Activated CD4-positive, CD25-positive, alpha-beta regulatory T cell treated with anti-CD3 and anti-CD28 coated beads, Interleukin-2, amount 50 U/mL, for 72 hours (primary cell): ENCODE results near the gene CEP104.

ENCODE experiments used
- DNase-seq: peaks from one replicate; pipeline ENCODE4 v3.0.0; 2021

Gene CEP104

DNA sequence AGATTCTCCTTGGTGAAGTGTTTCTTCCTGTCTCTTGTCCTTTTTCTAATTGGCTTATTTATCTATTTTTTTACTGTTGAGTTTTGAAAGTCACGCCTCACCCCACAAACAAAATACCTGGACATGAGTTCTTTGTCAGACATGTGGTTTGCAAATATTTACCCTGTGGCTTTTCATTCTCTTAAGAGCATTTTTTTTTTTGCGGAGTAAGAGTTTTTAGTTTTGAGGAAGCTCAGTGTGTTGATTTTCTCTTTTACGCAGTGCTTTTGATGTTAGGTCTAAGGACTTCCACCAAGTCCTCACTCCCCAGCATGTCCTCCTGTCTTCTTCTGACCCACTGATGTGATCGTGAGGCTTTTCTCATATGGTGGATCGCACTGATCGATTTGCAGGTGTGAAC is 7.9 kb upstream of the CEP104 start:
- DNase-seq, result no peak

DNA sequence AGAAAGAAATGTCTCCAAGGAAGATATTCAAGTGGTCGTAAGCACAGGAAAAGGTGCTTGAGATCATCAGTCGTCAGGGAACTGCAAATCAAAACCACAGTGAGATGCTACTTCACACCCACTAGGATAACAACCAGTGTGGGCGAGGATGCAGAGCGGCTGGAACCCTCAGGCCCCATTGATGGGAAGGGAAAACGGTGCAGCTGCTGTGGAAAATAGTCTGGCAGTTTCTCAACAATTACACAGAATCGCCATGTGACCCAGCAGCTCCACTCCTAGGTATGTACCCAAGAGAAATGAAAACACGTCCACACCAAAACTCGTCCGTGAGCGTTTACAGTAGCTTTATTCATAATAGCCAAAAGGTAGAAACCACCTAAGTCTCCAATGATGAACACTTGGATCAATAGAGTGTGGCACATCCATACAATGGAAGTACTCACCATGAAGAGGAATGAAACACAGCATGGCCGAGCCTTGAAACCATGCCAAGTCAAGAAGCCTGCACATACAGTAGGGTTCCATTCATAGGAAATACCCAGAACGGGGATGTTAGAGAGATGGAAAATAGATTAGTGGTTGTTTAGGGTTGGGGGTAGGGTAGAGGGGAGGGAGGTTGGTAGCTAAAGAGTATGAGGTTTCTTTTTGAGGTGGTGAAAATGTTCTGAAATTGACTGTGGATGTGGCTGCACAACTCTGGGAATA is 6.4 kb upstream of the CEP104 start:
- no peak for DNase-seq

DNA sequence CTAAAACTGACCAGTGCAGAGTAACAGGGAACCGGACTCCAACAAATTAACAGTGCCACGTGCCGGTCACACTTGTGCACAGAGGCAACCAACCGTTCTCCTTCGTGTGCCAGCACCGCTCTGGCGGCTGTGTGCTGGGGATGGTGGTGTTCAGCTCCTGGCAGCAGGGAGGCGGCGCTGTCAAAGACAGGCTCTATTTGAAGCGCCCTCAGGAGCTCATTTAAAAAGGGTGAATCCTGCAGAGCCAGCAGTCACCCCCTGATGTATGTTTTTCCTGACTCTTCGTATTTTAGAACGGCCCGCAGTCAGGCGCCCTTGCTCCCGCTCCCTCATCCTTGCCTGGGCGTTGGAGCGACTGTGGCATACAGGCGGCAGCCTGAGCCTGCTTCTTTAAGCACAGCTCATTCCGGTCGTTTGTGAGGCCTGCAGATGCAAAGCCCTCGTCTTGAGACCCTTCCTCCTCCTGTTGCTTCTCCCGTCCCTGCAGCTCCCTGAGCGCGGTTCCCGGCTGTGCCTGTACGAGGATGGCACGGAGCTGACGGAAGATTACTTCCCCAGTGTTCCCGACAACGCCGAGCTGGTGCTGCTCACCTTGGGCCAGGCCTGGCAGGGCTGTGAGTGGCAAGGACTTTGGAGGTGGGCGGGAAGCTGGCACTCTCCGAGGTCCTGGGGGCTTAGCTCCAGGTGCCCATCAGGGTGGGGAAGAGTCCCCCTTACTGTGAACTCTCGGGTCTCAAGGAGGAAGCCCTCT is 1.4 kb upstream of the CEP104 start:
- DNase-seq, result no peak

DNA sequence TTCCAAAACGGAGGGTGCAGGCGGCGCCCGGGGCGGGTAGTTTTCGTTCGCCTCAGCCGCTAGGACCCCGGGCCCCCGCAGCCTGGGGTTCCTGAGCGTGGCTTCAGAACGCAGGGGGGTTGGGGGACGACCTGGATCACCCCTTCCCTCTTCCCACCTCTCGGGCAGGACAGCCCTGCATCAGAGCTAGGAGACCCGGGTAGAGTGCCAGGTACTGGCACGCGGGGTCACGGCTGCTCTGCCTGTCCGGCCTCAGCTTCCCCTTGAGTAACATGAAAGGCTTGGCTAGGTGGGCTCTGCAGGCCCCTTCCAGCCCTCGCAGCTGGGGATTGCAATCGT is 749 bp upstream of the CEP104 start:
- DNase-seq, result no peak

DNA sequence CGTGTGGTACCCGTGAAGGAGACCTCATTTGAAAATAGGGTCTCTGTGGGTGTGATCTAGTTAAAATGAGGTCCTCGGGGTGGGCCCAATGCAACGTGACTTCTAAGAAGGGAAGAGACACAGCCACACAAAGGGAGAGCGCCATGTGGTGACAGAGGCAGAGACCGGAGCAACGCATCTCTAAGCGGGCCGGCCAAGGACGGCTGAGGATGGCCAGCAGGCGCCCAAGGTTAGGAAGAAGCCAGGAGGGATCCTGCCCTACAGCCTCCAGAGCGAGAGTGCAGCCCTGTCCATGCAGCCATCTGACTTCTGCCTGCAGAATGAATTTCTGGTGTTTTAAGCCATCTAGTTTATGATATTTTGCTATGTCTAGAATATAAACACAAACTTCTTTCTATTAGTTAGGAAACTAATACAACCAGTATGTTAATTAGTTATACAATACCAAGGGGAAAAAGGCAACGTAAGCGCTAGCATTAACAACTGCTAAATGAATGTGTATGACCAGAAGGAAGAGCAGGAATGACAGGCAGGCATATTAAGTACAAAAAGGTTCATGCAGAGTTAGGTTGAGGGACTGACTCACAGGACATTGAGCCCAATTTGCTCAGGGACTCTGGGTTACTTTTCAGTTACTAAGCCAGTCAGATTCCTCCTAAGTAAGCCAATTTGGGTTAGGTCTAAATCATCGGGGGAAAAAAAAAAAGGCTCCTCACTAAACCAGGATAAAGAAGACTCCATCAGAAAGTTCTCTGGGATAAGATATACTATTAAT is 4.1 kb downstream of the CEP104 start:
- DNase-seq, result no peak

DNA sequence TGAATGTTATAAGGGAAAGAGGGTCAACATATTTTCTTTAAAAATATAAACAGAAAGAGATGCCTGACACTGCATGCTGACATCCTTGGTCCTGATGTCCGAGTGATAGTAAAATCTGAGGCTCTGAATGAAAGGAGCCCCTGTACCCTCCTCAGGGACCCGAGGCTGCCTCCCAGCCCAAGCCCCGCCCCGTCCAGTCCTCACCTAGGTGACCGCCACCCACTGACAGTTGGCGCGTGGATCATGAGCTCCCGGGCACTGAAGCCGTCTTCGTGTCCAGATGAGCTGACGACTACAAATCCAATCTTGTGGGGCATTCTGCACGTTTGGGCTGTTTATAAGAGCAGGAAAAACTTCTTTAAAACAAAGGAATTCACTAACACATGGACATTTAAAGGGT is 4.9 kb downstream of the CEP104 start:
- DNase-seq, result no peak

DNA sequence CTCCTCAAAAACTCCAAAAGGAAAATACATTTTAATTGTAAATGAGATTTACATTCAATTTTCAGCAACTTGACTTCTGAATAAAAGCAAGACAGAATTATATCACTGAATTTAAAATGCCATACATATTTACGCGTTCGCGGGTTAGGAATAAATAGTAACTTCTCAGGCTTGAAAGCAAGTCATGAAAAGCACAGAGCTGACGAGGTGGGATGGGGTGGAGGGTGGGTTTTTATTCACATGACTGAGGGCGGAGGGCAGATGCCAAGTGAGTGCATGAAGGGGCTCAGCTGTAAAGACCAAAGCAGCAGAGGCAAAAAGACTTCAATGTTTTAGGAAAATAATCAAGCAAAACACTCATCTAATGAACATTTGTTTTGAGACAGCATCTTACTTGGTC is 5.7 kb downstream of the CEP104 start:
- DNase-seq, result no peak

DNA sequence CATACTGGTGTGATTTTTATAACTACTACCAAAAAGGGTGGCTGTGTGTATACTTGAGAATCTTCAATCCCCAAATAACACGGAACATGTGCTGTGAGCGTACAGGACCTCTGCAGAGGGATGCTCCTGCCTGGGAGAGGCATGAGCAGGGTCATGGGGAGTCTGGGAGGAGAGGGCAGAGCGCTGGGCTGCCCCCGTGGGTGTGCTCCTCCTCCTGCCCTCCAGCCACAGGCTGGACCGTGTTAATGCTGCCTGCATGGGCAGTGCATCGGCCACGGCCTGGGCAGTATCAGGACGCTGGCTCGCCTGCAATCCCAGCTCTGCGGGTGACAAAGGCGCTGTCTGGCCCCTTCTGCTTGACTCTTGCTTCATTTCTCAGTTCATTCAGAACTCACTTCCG is 6.2 kb downstream of the CEP104 start:
- no peak for DNase-seq

DNA sequence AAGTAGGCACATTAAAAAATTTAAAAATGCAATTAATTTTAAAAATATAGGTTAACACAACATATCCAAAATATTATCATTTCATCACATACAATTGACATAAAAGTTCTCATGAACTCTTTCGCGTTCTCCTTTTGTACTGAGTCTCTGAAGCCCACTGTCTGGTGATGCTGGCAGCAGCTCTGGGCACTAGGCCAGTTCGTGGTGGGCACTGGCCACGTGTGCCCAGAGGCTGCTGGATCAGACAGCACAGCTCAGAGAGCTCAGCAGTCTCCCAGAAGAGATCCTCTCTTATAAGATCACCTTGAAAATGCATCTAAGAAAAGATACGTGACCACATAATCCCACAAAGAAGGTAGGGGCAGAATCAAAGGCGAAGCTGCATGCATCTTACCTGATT is 9.9 kb downstream of the CEP104 start:
- no peak for DNase-seq

DNA sequence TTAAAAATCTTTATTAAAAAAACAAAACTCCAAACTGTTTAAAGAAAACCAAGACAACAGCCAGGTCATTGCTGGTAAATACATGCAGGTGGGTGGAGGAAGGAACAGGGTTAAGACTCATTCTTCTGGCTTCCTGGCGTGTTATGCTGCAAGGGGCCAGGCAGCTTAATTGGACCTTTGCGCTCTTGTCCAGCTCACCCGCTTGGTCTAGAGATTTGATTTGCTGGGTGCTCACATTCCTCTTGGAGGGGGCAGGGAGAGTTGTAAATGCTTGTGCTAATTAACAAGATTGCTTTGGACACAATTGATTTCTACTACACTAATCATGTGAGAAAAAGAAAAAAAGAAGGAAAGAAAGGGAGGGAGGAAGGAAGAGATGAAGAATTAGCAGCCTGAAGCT is 10.5 kb downstream of the CEP104 start:
- no peak for DNase-seq

DNA sequence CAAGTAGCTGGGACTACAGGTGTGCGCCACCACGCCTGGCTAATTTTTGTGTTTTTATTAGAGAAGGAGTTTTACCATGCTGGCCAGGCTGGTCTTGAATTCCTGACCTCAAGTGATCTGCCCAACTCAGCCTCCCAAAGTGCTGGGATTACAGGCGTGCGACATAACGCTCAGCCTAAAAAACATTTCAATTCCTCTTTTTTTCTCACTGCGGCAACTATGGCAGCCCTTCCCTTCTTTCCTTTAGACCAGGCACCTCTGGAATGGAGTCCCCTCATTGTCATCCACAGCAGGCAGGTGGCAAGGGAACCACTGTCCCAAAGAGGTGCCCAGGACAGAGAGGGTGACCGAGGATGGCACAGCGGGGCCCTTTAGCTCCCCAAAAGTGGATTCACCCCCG is 14.1 kb downstream of the CEP104 start:
- no peak for DNase-seq

DNA sequence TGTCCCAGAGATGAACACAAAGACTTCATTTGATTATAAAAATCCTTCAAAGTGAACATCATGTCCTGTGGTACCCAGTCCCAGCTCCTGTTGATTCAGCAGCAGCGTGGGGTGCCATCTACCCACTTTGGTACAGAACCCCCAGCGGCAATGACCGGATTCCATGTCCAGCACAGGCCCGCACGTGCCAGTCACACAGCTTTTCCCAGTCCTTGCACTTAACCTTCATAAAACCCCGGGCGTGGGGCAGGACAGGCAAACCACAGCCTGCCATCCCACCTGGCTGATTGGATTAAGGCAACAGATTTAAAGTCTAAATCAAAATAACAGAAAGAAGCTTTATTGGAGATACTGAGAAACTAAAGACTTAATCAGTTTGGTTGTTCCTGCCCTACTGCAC is 15.5 kb downstream of the CEP104 start:
- DNase-seq, result no peak

DNA sequence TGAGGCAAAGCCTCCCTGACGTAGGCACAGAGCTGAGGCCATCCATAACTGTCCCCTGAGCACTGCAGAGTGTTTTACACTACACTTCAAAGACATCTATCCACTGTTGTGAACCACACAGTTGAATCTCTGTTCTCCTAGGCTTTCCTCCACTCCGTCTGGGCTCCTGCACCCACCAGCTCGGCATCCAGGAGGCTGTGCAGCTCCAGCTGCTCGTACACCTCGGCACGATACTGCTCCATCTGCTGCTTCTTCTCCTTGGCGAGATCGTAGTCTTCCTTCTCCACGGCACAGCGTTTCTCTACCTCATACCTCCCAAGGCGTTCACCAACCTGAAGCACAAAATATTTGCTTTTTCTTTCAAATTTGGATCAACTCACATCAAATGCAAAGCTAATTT is 18.2 kb downstream of the CEP104 start:
- no peak for DNase-seq

DNA sequence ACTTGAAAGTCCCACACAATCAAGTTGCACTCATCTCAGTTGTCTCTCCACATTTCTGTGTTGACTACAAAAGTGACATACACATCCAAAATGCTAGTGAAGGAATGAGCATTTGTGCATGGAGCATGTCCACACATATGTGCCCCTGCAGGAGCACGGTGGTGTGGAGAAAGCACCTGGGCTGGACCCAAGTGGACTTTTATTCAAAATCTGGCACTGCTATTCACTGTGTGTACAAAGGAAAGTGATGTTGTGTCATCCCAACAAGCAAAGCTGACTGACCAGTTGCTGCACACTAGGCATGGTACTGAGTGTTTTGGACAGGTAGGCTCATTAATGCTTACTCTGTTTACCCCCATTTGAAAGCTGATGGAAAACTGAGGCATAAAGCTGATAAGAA is 19.3 kb downstream of the CEP104 start:
- no peak for DNase-seq

DNA sequence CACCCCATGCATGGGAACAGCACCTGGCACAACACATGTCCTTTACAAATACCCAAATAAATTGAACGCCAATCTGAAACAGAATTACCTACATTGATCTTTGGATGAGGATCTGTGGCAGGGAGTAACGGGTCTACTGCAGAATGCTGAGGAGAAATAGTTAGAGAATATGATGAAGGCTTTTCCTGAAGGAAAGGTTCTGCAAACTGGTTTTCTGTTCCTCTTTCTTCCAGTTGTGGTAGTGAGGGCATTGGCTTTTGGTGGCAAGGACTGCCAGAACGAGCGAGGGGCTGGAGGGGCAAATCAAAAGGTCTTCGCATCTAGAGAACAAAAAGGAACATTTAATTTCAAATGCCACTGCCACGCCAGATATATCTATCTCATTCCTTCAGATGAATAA is 19.8 kb downstream of the CEP104 start:
- DNase-seq, result no peak

DNA sequence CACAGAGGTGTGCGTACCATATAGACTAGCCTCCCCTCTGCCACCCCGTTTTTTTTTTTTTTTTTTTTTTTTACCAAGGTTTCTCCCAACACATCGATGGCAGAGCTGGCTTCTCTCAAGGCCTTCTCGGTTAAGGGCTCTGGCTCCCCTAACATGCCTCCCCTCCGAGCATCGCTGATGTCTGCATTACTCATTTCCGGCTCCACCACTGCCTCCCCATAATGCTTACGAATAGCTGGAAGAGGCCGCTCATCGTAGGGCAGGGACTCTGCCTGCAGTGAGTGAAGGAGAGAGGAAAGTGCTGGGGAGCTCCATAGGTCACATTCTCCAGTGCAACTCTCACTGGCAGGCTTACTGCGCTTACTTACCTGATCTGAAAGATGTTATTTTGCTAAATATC is 20.6 kb downstream of the CEP104 start:
- no peak for DNase-seq

DNA sequence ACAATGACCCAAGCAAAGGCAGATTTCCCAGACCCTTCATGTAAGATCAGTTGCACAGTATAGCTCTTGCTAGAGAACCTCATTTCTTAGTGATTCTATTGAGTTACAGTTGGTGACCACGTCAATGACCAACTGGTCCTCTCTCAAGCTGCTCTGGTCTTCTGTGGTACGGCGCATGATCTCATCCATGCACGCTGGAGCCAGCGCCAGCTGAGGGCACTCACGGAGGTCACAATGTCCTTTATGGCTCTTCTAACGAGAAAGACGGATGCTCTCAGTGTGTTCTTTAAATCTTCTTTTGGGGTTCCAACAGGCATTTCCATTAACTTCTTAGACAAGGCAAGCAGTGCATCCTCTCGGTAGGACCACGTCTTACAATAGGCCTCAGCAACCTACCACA is 22.3 kb downstream of the CEP104 start:
- DNase-seq, result no peak

DNA sequence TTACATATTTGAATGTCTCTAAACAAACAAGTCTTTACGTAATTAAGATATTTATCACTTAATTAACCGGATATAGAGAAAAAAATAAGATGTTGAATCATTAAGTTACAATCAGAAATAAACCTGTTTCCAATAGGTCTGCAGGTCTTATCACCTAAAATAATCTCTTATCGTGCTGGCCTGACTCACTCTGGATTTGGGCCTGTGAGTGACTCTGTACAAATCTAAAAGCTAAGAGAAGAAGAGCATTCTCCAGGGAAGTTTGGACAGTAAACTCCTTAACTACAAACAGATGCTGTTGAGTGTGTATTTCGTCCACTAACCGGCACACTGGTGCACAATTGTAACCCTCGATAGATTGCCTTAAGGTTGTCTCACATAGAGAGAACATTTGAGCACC is 25.3 kb downstream of the CEP104 start:
- no peak for DNase-seq

DNA sequence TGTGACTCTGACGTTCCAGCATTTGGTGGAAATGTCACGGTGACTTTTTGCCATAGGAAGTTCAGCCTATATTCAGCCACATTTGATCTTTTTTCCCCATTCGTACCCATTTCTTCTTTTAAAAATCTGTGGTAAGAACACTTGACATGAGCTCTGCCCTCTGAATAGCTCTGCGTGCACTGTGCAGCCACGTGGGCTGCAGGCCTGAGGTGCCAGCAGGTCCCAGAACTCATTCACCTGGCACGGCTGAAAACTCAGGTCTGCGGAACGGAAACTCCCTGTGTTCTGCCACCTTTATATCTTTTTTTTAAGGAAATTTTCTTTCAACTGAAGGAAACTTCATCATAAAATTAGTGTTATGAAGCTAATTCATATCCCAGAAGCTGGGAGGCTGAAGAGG is 28.6 kb downstream of the CEP104 start:
- DNase-seq, result no peak

DNA sequence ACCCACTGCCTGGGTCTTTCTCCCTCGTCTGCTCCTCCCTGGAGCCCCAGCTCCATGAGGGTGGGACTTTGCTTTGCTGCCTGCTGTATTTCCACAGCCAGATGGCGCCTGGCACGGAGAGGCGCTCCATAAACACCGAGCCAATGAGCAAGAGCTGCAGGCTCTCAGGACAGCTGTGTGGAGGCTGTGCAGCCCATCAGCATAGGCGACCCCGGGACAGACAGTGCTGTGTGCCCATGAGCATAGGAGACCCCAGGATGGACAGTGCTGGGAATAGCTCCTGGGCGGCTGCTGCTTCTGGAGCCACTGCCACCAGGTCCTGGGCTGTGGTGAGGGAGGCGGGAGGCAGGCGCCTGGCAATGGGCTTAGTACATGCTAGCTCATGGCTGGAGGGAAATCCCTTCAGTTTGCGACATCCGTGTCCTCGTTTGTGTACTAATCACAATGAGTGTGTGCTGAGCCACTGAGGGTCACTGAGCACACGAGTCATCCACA is 29.2 kb downstream of the CEP104 start:
- no peak for DNase-seq

DNA sequence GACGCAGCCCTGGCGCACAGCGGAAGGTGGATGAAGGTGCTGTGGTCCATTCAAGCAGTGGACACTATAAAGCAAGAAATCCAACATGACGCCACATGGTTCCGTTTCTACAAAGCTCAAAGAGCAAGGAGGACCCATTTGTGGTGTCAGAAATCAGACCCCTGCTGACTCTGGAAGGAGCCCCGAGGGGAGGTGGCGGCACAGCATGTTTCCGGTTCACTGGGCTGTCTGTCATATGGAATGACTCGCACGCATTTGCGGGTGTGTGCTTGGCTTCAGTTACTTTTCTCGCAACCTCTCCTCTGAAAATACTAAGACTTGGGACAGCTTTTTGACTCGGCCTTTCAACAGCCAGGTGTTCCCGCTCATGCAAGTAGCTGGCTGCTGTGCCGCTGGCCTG is 31.7 kb downstream of the CEP104 start:
- no peak for DNase-seq

DNA sequence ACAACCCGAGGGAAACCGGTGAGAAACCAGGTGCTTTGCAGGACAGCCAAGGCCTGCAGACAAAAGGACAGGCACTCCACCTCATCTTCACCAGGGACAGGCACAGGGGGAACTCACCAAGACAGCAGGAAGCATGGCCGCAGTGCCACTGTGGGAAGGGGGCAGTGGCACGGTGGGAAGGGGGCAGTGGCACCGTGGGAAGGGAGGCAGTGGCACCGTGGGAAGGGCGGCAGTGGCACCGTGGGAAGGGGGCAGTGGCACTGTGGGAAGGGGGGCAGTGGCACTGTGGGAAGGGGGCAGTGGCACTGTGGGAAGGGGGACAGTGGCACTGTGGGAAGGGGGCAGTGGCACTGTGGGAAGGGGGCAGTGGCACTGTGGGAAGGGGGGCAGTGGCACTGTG is 32.4 kb downstream of the CEP104 start:
- no peak for DNase-seq

DNA sequence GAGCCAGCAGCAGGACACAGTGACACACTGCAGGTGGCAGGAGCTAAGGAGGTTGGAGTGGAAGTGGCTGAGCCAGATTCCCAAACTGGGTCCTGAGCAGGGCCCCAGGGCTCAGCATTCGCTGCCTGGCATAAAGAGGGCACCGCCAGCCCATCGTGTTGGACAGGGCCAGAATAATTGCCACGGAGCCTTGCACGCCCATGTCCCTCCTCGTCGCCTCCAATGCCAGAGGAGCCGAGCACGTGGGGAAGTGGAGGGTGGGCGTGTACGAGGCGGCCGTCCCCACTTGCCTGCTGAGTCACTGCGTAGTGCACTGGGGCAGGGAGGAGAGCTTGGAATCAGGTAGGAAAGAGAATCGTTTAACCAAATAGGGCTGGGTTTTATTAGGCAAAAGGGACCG is 34.6 kb downstream of the CEP104 start:
- DNase-seq, result no peak

DNA sequence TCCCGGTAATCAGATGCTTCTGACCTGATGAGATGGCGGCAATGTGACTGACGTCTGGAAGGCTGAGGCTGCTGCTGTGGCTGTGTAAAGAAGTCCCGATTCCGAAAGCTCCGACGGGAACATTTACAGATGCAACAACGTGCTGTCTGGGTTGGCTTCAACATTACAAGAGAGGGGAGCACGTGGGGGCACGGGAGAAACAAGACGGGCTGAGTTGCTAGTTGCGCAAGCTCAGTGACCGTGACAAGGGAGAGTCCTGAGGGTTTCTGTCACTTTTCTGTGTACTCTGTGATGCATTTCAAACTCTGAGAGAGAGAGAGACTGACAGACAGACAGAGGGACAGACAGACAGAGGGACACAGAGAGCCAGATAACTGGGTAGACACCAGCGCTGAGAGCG is 35.1 kb downstream of the CEP104 start:
- DNase-seq, result no peak
